Measurements from ENCODE around the gene CES3.
"Not testable (repeated sequence)": the region's sequence is repeated elsewhere in the genome, so short reads cannot be mapped to it uniquely, and the experiment has no call there.

The CES3 gene

DNA sequence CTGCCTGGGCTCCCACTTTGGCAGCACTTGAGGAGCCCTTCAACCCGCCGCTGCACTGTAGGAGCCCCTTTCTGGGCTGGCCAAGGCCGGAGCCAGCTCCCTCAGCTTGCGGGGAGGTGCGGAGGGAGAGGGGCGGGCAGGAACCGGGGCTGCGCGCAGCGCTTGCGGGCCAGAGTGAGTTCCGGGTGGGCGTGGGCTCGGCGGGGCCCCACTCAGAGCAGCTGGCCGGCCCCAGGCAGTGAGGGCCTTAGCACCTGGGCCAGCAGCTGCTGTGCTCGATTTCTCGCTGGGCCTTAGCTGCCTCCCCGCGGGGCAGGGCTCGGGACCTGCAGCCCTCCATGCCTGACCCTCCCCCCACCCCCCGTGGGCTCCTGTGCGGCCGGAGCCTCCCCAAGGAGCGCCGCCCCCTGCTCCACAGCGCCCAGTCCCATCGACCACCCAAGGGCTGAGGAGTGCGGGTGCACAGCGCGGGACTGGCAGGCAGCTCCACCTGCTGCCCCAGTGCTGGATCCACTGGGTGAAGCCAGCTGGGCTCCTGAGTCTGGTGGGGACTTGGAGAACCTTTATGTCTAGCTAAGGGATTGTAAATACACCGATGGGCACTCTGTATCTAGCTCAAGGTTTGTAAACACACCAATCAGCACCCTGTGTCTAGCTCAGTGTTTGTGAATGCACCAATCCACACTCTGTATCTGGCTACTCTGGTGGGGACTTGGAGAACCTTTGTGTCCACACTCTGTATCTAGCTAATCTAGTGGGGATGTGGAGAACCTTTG lies 13.3 kb downstream of the CES3 start:
- DNase-seq: not testable (repeated sequence)

DNA sequence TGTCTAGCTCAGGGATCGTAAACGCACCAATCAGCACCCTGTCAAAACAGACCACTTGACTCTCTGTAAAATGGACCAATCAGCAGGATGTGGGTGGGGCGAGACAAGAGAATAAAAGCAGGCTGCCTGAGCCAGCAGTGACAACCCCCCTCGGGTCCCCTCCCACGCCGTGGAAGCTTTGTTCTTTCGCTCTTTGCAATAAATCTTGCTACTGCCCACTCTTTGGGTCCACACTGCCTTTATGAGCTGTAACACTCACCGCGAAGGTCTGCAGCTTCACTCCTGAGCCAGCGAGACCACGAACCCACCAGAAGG lies 13.8 kb downstream of the CES3 start:
- DNase-seq: not testable (repeated sequence)

DNA sequence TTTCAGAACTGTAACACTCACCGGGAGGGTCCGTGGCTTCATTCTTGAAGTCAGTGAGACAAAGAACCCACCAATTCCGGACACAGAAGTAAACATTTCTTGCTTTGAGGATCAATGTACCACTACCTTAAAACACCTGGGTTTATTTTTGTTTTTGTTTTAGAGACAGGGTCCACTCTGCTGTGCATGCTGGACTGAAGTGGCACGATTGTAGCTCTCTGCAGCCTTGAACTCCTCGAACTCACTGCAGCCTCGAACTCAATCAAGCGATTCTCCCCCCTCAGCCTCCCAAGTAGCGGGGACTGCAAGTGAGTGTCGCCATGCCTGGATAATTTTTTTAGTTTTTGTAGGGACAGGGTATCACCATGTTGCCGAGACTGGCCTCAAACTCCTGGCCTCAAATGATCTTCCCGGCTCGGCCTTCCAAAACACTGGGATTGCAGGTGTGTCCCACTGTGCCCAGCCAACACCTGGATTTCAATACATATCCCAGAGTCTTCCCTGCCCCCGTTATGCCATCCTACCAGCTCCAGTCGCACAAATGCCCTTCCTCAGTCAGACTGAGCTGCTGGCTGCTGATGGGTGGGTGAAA lies 14.3 kb downstream of the CES3 start:
- no peak for DNase-seq

DNA sequence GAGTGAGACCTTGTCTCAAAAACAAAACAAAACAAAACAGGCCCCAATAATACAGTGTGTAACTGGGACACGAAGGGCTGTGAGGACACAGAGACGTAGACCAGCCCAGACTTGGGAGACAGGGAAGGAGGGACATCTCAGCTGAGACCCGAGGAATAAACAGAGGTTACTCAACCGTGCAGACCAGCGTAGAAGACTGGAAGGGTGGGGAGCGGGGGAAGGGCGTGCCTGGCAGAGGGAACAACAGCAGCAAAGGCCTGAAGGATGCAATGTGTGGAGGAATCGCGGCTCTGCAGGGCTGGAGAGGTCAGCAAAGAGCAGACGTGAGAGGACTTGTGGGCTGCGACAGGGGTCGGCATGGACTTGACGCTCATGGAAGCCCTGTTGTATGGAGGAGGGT lies 15.7 kb downstream of the CES3 start:
- DNase-seq: no peak

DNA sequence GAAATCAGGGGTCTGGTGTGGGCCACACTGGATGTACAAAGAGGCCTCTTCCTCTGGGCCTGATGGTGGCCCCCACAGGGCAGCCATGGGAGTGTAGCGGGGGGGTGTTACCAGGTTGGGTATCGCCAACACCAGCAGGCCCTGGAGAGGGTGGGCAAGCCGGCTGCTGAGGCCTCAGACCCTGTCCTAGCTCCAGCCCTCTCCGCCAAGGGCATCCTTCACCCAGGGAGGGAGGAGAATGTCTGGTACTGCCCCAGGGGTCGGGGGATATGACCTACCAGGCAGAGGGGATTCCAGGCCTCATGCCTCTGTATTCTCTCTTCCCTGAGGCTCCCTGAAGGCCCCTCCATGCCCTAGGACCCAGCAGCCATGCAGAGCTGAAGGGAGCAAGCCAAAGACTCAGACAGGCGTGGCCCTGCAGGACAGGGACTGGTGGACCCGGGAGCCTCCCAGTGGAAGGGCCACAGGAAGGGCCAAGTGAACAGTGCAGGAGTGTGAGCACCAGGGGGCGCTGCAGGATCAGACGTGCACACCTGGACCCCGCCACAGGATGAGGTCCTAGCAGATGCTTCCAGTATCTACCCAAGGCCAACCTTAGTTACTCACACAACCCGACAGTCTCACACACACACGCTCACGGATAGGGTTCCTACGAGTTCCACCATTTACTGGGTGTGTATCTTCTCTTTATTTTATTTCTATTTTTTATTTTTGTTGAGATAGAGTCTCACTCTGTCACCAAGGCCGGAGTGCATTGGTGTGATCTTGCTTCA lies 16.5 kb downstream of the CES3 start:
- DNase-seq: peak; percentile 27

DNA sequence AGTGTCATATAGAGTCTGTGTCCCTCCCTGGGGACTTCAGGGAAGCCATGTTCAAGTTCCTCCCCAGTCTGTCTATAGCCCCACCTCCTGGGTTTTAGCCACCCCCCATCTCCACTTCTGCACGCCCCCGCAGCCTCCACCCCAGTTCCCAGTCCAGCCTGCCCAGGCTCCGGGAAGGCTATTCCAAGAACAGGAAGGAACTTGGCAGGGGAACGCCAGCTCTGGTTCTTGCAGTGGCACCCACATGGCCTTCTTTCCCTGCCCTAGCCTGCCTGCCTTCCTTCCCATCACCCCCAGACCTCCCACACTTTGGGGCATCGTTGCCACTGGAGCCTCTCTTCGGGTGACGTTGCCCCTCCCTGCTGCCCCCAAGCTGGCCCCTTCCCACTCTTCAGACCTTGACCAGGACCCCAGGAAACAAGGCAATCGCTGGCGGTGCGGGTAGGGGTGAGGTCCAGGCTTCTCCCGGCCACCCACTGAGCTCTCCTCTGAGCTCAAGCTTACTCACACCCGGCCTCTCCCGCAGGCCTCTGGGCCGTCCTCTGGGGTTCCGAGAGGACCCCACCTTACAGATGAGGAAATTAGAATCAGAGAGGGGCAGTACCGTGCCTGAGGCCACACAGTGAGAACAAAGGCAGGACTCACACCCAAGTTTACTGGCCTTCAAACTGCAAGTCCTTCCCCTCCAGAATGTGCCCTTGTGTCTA lies 18.1 kb downstream of the CES3 start:
- DNase-seq: no peak

DNA sequence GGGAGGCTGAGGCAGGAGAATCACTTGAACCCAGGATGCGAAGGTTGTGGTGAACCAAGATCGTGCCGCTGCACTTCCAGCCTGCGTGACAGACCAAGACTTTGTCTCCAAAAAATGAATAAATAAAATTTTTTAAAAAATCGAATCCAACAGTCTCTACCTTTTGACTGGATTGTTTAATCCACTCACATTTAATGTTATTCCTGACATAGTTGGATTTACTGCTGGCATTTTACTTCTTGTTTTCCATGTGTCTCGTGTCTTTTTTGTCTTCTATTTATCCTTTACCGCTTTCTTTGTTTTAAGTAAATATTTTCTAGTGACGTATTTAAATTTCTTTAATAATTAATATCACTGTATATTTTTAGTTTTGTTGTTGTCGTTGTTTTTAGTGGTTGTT lies 22.0 kb downstream of the CES3 start:
- no peak for DNase-seq

DNA sequence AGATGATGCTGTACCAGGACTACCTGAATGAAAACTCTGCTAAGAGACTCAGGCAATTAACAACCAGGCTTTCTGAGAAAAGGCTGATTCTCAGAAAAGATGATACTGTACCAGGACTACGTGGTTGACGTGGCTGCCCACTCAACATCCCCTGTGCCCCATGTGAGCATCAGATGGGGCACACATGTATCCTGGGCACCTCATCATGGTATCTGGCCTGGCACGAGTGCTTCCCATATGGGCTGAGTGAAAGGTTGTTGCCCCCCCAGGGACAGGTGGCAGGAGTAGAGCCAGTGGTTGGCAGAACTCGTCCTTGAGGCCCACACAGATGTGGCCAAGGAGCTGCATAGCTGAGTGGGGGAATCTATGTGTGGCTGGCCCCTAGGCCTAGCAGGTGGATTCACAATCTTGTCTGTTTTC lies 23.8 kb downstream of the CES3 start:
- no peak for DNase-seq

DNA sequence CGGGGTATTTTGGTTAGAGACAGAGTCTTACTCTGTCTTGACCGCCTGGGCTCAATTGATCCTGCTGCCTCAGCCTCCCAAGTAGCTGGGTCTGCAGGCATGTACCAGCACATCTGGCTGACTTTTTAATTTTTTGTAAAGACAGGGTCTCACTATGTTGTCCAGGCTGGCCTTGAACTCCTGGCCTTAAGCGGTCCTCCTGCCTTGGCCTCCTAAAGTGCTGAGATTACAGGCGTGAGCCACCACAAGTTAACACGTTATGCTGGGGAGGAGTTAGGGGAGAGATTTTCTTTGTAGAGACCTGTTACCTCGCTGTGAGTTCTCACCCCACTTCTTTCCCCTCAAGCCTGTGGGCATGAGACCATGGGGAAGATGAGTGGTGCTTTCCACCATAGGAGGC lies 25.5 kb downstream of the CES3 start:
- DNase-seq: no peak

DNA sequence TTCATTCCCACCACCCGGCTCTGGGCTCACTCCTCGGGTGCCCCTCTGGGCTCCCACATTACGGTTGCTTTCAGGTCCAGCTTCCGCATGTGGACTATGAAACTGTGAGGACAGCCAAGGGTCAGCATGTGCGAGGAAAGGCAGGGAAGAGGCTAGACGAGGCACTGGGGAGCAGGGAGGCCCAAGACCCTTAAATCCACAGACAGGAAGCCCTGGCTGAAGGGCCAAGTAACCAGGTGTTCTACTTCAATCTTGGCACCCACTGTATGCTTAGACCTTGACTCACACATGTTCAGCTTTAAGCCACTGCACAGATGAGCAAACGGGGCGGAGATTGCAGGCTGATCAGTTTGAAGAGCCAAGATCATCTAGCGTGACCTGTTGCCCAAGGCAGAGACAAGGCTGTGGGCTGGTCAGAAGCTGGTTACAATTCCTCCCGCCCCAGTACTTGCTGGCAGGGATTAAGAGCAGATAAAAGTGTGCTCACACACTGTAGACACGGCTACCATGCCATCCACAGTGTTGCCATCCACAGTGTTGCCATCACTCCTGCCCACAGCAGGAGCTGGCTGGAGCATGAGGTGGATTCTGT lies 27.2 kb downstream of the CES3 start, which contains the start of gene CES4A:
Gene CES4A, plus strand, starts transcription at position 393 of the 592 bp plus-strand sequence. Its CDS starts 184 bp downstream, at position 577.
- DNase-seq: no peak

DNA sequence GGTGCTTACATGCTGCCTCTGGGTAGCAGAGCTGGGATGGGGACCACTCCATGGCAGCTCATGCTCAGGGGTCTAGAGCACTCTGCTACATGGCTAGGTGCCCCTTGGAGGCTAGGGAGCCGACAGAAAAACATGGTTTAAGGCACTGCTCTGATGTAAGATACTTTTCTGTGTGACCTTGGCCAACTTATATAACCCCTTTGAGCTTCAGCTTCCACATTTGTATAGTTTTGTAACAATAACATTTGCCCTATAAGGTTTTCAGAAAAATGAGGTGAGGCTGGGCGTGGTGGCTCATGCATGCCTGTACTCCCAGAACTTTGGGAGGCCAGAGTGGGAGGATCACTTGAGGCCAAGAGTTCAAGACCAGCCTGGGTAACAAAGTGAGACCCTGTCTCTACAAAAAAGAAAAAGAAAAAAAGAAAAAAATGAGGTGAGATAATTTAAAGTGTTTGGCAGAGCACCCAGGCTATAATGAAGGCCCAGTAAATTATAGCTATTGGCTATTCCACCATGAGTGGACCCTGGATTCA lies 30.5 kb downstream of the CES3 start:
- DNase-seq: no peak

DNA sequence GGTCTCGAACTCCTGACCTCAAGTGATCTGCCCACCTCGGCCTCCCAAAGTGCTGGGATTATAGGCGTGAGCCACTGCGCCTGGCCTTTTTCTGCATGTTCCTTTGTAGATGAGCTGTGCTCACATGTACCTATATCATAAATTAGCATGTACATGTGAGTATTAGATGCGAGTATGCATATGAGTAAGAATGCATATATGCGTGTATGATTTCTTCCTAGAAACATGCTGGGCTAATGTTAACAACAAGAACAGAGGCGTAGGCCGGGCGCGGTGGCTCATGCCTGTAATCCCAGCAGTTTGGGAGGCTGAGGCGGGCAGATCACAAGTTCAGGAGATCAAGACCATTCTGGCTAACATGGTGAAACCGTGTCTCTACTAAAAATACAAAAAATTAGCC lies 32.5 kb downstream of the CES3 start:
- not testable (repeated sequence) for DNase-seq

DNA sequence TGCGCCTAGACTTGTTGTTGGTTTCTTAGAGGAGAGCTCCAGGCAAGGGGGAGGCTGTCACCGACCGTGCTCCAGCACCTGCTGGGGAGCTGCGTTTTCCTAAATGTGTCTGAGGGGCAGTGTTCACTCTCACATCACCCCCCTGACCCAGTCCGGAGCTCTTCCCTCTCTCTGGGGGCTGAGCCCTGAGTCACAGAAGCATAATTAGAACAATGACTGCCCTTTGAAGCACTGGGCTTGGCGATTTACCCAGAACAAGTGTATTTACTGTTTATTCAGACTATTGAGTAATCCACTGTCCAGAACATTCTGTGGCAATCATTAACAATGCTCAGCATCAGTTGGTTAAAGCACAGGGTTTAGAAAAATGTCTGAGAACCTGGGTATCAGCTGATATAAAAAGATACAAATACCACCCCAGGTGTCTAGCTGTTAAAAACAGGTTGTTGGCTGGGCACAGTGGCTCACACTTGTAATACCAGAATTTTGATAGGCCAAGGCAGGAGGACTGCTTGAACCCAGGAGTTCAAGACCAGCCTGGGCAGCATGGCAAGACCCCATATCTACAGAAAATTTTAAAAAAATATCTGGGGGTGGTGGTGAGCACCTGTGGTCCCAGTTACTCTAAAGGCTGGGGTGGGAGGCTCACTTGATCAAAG lies 35.4 kb downstream of the CES3 start:
- DNase-seq: no peak

DNA sequence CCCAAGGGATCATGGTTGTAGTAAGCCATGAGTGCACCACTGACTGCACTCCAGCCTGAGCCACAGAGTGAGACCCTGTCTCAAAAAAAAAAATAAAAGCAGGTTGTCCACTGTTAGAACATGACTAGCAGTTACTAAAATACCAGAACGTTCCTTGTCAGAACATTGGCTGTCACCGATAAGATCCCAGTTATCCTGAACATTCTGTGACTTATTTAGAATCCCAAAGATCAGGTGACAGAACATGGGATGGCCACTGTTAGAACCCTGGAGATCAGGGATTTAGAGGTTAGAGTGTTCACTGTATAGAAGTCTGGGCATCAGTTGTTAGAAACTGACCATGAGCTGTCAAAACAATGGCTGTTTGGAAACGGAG lies 35.9 kb downstream of the CES3 start:
- no peak for DNase-seq

DNA sequence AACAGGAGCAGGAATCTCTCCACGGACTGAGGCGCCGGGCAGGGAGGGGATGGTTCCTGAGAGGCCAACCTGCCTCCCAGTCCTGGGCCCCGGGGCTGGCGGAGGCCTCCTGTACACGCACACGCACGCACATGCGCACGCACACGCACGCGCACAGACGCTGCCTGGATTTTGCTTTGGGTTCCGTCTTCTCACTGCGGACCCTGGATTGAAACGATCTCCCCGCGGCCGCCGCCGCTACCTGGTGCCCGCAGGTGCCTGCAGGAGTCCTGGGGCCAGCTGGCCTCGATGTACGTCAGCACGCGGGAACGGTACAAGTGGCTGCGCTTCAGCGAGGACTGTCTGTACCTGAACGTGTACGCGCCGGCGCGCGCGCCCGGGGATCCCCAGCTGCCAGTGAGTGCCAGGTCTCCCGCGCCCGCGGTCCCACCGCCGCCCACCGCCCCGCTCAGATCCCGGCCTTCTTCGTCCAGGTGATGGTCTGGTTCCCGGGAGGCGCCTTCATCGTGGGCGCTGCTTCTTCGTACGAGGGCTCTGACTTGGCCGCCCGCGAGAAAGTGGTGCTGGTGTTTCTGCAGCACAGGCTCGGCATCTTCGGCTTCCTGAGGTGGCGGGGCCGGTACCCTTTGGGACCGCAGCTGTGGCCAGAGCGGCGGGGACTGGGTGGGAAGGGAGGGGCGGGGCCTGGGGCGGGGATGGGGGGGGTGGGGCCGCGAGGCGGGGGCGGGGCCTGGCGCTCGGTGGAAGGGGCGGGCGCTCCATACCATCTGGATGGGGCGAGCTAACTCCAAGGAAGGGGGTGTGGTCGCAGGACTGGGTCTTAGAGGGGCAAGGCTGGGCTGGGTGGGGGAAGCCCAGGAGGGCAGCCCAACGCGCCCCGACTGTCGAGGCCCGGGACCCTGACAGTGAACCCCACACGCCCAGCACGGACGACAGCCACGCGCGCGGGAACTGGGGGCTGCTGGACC lies 39.6 kb downstream of the CES3 start:
- DNase-seq: peak; percentile 21

DNA sequence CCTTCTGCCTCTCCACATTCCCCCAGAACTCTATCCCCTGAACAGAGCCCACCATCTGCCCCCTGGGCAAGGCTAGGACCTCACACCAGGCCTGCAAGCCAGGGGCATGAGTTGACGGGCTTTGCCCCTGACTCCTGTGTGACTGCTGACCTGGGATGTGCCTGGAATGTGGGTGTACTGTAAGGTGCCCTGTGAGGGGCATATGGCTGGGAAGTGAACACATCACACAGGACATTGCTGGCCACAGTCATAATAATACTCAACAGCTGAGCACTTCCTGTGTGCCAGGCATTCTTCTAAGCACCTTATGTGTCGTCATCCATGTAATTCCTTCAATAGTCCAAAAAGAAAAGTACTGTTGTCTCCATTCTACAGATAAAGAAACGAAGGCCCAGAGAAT lies 40.7 kb downstream of the CES3 start:
- DNase-seq: no peak

DNA sequence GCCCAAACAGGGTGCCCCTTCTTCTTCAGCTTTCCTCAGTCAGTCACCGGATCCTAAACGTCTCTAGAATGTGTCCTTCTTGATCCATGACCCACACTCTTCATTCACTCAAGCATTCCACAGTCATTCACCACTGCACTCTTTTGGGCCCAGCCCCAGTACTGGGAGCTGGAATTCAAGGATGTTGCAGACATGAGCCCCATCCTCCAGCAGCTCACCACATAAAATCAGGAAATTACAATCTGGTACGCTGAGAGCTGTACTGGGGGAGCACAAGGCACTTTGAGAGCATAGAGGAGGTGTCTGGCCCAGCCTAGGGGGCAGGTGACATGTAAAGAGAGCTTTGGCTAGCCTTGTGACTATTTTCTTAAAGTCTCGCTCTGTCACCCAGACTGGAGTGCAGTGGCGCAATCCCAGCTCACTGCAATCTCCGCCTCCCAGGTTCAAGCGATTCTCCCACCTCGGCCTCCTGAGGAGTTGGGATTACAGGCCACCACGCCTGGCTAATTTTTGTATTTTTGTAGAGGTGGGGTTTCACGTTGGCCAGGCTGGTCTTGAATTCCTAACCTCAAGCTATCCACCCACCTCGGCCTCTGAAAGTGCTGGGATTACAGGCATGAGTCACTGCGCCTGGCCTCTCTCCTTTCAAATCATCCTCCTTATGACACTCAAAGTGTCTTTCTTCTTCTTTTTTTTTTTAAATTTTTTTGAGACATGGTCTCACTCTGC lies 46.0 kb downstream of the CES3 start:
- DNase-seq: no peak

DNA sequence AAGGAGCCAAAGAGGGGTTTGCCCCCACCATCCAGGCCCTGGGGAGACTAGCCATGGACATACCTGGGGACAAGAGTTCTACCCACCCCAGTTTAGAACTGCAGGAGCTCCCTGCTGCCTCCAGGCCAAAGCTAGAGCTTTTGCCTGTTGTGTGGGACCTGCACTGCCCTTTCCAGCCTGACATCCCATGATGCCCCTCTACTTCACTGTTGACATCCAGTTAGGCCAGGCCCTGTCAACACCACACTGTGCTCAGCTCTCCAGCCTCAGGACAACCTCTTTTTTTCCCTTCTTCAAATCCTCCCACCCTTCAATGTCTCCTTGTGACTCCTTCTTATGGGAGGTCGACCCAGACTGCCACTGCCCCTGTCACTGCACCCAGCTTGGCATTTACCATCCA lies 48.1 kb downstream of the CES3 start:
- no peak for DNase-seq

DNA sequence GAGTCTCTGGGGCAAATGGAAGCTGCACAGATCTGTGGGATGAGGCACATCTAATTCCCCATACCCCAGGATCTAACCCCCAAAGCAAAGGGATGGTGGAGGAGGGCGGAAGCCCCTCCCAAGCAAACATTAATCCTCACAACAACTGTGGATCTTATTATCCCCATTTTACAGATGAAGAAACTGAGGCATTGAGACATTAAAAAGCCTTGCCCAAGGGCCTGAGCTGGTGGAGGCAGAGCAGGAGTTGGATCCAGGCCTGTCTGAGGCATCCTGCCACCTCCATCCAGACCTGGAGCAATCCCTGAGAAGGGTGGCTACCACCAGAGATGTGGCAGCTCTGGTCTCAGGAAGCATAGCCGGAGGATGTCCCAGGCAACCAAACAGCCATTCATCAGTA lies 50.2 kb downstream of the CES3 start:
- DNase-seq: no peak

DNA sequence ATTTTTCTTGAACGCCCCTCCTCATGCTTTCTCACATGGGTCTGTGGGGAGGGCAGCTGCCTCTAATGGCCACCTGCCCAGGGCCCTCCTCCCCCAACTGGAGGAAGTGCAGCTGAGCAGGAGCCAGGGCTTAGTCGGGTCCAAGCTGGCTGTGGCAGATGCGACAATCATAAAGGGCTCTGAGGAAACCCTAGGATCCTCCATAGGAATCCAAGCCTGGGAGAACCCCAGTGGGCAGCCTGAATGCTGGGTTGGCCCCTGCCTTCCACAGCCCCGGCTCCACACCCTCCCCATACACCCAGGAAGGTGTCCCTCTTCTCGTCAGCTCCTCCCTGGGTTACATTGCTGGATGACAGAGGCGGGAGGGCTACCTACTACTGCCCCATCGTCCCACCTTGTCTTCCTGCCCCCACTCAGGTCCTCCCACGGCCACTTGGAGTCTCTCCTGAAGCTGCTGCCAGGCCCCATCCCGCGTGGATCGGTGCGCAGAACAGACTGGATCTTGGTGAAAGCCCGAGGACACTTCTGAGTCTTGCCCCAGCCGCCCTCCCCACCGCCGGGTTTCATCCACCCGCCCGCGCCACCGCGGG lies 52.3 kb downstream of the CES3 start:
- no peak for DNase-seq

Data from NCI-H774 (cell line).